ENCODE results near the gene PNMA6A.
"Not testable (repeated sequence)": the region's sequence is repeated elsewhere in the genome, so short reads cannot be mapped to it uniquely, and the experiment has no call there.

PNMA6A gene

GRCh38 chrX:153071909-153072583, at the start of gene PNMA6A:
TSS of gene PNMA6A (plus strand) at chrX:153072454. CDS start at chrX:153073063, 609 bp downstream.
- not testable (repeated sequence) for DNase-seq (ENCODE audit: low read depth in 2 of 2)

GRCh38 chrX:153026501-153026900, 45.8 kb upstream of the PNMA6A start:
- DNase-seq (ENCODE audit: low read depth in 2 of 2), result not testable (repeated sequence)

DNA sequence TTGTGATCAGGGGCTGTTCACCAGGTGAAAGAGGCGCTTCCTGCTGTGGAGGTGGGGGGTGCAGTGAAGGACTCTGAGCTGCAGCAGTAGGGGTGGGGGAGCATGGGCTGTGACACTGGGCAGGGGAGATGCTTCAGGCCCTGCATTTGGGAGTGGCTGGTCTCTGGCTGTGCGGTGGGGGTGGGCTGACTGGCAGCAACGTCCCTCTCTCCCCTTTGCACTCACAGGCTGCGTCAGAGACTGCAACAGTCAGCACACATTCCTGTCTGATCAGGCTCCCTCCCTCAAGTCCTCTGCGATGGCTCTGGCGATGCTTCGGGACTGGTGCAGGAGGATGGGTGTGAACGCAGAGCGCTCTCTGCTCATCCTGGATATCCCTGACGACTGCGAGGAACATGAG, 43.8 kb upstream of the PNMA6A start:
- not testable (repeated sequence) for DNase-seq (ENCODE audit: low read depth in 2 of 2)

DNA sequence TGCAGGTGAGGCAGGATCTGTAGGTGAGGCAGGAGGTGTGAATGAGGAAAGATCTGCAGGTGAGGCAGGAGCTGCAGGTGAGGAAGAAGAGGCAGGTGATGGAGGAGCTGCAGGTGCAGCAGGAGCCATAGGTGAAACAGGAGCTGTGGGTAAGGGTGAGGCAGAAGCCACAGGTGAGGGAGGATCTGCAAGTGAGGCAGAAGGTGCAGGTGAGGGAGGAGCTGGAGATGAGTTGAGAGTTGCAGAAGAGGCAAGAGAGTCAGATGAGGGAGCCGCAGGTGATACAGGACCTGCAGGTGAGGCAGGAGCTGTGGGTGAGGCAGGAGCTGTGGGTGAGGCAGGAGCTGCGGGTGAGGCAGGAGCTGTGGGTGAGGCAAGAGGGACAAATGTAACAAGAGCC, 43.1 kb upstream of the PNMA6A start:
- no peak for DNase-seq (ENCODE audit: low read depth in 2 of 2)

DNA sequence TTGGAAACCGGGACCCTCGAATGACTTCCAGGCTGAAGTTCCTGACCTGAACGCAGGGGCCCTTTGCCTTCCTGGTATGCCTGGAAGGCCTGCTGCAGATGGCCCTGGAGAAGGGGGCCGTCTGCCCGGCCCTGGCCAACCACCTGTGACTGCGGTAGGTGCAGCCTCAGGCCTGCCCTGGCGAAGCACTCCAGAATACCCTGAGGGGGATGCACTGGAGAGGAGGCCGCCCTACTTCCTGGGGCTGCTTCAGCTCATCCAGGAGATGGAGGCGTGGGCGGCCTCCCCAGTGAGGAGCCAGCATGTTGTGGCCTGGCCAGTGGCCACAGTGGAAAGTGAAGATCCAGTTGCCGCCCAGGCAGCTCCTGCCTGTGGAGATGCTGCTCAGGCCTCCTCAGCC, 42.4 kb upstream of the PNMA6A start:
- DNase-seq (ENCODE audit: low read depth in 2 of 2), result no peak

DNA sequence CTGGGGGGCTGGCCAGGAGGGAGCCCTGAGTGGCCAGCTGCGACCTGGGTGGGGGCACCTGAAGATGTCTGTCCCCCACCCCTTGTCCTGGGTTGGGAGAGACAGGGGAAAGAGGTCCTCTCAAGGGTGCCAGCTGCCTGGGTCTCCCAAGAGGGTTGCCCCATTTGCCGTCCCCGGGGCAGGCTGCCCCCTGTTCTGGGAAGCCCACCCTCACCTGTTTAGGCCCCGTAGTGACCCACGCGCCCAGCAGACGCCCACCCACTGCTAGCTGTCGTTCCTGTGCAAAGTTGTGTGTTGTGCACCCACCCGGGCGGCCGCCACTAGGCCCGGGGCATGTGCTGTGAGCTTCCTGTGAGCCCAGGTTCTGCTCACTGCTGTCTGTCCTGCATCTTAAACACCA, 41.5 kb upstream of the PNMA6A start:
- DNase-seq (ENCODE audit: low read depth in 2 of 2), result no peak

- peak; percentile 29 to 58 for DNase-seq (ENCODE audit: low read depth in 2 of 2)
Observed at GRCh38 chrX:153032397-153033118, 39.7 kb upstream of the PNMA6A start.

DNA sequence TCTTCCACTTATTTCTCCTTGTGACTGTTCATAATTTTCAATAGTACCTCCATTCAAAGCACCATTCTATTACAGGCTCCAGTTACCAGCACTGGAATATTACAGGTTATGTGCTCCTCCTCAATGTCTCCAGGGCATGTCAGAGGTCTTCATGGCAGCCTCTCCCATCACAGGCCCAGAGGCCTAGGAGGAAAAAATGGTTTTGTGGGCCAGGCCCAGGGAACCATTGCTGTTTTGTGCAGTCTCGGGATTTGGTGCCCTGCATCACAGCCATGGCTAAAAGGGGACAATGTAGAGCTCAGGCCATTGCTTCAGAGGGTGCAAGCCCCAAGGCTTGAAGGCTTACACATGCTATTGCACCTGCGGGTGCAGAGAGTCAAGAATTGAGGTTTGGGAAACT, 23.2 kb upstream of the PNMA6A start:
- no peak for DNase-seq (ENCODE audit: low read depth in 2 of 2)

GRCh38 chrX:153052534-153052933, 19.7 kb upstream of the PNMA6A start:
- DNase-seq (ENCODE audit: low read depth in 2 of 2), result no peak

DNA sequence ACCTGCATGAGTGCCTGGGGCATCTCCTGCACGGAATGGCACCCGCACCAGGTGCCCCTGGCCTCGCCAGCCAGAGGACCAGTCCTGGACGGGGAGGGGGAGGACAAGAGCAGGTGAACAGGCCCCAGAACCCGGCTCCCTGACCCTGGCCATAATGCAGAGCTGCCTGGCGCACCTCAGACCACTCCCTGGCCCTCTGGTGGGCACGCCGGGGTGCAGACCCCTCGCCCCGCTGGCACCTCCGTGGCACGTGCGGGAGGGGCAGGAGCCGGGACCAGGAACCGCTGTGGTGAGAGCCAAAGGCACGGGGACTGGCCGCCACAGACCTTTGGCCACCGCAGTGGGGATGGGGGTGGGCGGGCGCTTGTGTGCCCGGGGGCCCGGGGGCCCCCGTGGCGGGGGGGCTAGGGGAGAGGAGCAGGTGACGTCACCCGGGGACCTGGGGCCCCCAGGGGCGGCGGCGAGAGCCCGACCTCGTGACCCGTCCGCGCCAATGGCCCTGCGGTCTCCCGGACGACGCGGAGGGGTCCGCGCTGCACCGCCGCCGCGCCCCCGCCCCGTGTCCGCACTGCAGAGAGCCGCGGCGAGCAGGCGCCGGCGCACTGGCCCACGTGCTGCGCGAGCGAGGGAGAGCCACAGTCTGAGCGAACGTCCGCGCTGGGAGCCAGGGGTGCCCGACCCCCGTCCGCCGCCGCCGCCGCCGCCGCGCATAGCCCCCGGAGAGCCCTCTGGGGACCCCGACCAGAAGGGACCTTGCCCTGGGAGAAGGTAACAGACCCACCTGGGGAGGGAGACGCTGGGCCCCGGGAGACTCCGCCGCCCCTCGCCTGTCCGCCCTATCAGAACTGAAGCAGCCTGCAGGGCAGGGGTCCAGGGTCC, 16.1 kb upstream of the PNMA6A start, which contains the start of gene PNMA3:
Gene PNMA3 (plus strand): TSS at position 600 of the 879 bp plus-strand sequence. CDS start 586 bp downstream, outside the sequence.
- no peak for DNase-seq (ENCODE audit: low read depth in 2 of 2)

- no peak for DNase-seq (ENCODE audit: low read depth in 2 of 2)
Observed at GRCh38 chrX:153057281-153057680, 15.0 kb upstream of the PNMA6A start.

DNA sequence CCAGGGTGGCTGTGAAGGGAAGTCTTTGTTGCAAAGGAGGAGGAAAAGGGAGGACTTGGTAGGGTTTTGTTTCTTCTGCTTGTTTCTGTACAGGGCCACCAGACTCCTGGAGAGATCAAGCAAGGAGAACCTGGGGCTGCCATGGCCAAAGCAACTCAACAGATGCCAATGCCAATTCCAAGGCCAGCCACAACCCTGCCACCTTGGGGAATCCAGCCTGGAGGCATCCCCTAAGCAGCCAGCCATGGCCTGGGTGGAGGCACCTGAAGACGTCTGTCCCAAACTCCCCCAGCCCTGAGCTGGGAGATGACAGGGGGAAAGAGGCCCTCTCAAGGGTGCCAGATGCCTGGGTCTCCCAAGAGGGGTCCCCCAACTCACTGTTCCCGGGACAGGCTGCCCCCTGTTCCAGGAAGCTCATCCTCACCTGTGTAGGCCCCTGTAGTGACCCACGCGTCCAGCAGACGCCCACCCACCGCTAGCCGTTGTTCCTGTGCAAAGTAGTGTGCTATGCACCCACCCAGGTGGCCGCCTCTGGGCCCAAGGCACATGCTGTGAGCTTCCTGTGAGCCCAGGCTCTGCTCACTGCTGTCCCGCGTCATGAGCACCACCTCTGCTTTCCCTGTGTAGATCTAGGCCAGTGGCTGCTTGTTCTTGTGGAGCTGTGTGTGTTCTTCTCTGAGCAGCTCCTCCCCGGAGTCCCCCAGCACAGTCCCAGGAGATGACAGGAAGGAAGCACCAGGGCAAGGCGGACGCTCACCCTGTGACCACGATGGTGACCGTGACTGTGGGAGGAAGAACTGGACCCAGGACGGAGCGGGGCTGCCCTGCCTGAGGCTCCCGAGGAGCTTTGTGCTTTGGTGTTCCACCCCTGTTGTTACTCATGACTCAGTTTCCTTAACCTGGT, 12.8 kb upstream of the PNMA6A start:
- DNase-seq (ENCODE audit: low read depth in 2 of 2), result no peak

GRCh38 chrX:153060095-153060445, 12.2 kb upstream of the PNMA6A start:
- no peak for DNase-seq (ENCODE audit: low read depth in 2 of 2)

GRCh38 chrX:153061732-153062131, 10.5 kb upstream of the PNMA6A start:
- no peak for DNase-seq (ENCODE audit: low read depth in 2 of 2)

GRCh38 chrX:153063315-153063714, 8.9 kb upstream of the PNMA6A start:
- no peak for DNase-seq (ENCODE audit: low read depth in 2 of 2)

DNA sequence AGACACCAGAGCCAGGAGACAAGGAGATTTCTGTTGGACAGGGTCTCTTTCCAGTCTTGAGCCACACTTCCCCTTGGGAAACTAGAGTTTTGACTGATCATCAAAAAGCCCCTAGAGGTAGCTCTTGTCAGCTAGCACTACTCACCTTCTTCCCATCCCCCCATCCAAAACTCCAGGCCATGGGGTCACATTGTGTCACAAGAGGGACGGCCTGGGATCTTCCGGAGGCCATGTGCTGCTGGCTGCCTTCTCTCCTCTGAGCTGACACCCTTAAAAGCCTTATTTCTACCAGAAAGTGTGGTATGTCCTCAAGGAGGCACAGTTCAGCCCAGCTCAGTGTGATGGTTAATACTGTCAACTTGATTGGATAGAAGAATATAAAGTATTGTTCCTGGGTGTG, 8.2 kb upstream of the PNMA6A start:
- DNase-seq (ENCODE audit: low read depth in 2 of 2), result no peak

DNA sequence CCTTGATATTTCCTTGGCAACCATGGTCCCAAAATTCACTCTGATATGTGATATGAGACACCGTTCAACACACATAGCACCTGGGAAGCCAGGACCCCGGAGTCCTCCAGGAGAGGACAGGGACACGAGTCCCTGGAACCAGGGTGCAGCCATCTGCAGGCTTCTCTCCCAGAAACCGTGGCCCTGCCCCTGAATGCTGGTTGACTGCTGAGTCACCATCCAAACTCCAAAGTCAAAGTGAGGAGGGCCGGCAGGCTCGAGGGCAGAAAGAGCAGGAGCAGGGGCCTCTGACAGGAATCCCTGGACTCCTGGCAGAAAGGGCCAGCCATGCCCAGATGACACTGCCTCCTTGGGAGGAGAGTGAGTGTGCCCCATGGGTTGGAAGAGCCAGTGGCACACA, 6.9 kb upstream of the PNMA6A start:
- no peak for DNase-seq (ENCODE audit: low read depth in 2 of 2)

- DNase-seq (ENCODE audit: low read depth in 2 of 2), result not testable (repeated sequence)
Observed at GRCh38 chrX:153066402-153066801, 5.9 kb upstream of the PNMA6A start.

DNA sequence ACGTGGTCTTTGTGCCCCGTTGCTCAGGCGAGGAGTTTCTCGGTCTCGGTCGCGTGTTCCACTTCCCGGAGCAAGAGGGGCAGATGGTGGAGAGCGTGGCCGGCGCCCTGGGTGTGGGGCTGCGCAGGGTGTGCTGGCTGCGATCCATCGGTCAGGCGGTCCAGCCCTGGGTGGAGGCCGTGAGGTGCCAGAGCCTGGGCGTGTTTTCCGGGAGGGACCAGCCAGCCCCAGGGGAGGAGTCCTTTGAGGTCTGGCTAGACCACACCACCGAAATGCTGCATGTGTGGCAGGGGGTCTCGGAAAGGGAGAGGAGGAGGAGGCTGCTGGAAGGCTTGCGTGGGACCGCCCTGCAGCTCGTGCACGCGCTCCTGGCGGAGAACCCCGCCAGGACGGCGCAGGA, 1.1 kb downstream of the PNMA6A start:
- not testable (repeated sequence) for DNase-seq (ENCODE audit: low read depth in 2 of 2)

DNA sequence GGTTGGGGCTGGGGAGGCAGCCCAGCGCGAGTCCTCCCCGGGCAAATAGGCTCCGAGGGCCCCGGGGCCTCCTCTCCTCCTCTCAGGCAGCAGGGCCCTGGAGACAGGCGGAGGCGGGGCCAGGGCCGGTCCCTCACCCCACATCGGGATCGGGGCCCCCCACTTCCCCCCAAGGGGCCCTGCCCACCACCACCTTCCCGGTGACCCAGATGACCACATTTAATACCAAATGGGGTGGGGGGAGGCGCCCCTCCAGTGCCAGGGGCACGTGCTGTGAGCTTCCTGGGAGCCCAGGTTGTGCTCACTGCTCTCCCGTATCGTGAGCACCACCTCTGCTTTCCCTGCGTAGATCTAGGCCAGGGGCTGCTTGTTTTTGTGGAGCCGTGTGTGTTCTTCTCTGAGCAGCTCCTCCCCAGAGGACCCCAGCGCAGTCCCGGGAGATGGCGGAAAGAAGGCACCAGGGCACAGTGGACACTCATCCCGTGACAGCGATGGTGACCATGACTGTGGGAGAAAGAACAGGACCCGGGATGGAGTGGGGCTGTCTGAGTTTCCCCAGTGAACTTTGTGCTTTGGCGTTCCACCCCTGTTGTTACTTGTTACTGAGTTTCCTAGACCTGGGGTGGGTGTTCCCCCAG, 2.1 kb downstream of the PNMA6A start:
- DNase-seq (ENCODE audit: low read depth in 2 of 2), result no peak

GRCh38 chrX:153074935-153075334, 2.7 kb downstream of the PNMA6A start:
- no peak for DNase-seq (ENCODE audit: low read depth in 2 of 2)
